HepG2 (cell line): Measurements from ENCODE around the gene INF2. TPM values are rescaled to one million over a fixed set of nuclear protein-coding genes. Genes with fewer than 3 reads are reported as not detected.

Source experiments
- CEBPZ ChIP-seq: IDR thresholded peaks from 2 replicates; pipeline ENCODE4 v1.6.1; 2012; ENCODE audit warnings: low read length, improper control_type of control experiment
- CREBL2 ChIP-seq: sonication (generic); formaldehyde crosslinking; IDR thresholded peaks from 2 replicates; pipeline ENCODE4 v1.8.1; 2023; ENCODE audit warnings: missing genetic modification reagents, mild to moderate bottlenecking, borderline replicate concordance
- ERF ChIP-seq: IDR thresholded peaks from 2 replicates; pipeline ENCODE4 v1.6.1; 2018; ENCODE audit warnings: missing biosample characterization, missing genetic modification reagents
- GTF2F1 ChIP-seq: fragments of 150-350 bp; IDR thresholded peaks from 2 replicates; pipeline ENCODE4 v1.6.1; 2014; ENCODE audit warnings: low read length
- GTF3A ChIP-seq: sonication (generic); formaldehyde crosslinking; conservative IDR thresholded peaks from 2 replicates; pipeline ENCODE4 v1.4.0; 2020; ENCODE audit warnings: mild to moderate bottlenecking, missing genetic modification reagents
- HDAC1 ChIP-seq: sonication (generic); formaldehyde crosslinking; IDR thresholded peaks from 2 replicates; pipeline ENCODE4 v1.5.1; 2020; ENCODE audit warnings: mild to moderate bottlenecking, missing genetic modification reagents
- HDAC6 ChIP-seq: fragments of 200-600 bp; sonication (generic); IDR thresholded peaks from 2 replicates; pipeline ENCODE4 v1.7.0; 2017; ENCODE audit warnings: mild to moderate bottlenecking, antibody characterized with exemption, low read length, low read depth
- HNRNPH1 ChIP-seq: fragments of 200-400 bp; formaldehyde crosslinking; optimal IDR thresholded peaks from 2 replicates; pipeline ENCODE3; 2017; ENCODE audit warnings: mild to moderate bottlenecking, low read depth, low read length
- KLF16 ChIP-seq, 2 experiments: sonication (generic) in 1 of 2; formaldehyde crosslinking in 1 of 2; IDR thresholded peaks; 2 replicates each; pipeline versions ENCODE4 v1.6.1 to v1.8.0; 2016 to 2023; ENCODE audit warnings: missing genetic modification reagents in 2 of 2, missing compliant biosample characterization in 1 of 2
- MTA3 ChIP-seq: sonication (generic); formaldehyde crosslinking; IDR thresholded peaks from 2 replicates; pipeline ENCODE4 v1.4.0; 2020; ENCODE audit warnings: missing genetic modification reagents
- MXD1 ChIP-seq: sonication (generic); formaldehyde crosslinking; IDR thresholded peaks from 2 replicates; pipeline ENCODE4 v1.4.0; 2020; ENCODE audit warnings: mild to moderate bottlenecking, missing genetic modification reagents
- NCOA1 ChIP-seq: sonication (generic); formaldehyde crosslinking; IDR thresholded peaks from 2 replicates; pipeline ENCODE4 v1.9.0; 2021; ENCODE audit warnings: missing genetic modification reagents
- NFE2L2 ChIP-seq: fragments of 150-350 bp; IDR thresholded peaks from 2 replicates; pipeline ENCODE4 v1.6.1; 2014; ENCODE audit warnings: low read length
- NFIB ChIP-seq: sonication (generic); formaldehyde crosslinking; IDR thresholded peaks from 2 replicates; pipeline ENCODE4 v1.9.0; 2021; ENCODE audit warnings: missing genetic modification reagents, mild to moderate bottlenecking, borderline replicate concordance
- NFRKB ChIP-seq: fragments of 450-650 bp; IDR thresholded peaks from 2 replicates; pipeline ENCODE4 v1.6.1; 2017
- PHF21A ChIP-seq: sonication (generic); formaldehyde crosslinking; IDR thresholded peaks from 2 replicates; pipeline ENCODE4 v1.5.0; 2020; ENCODE audit warnings: mild to moderate bottlenecking, missing genetic modification reagents
- REXO4 ChIP-seq: sonication (generic); formaldehyde crosslinking; IDR thresholded peaks from 2 replicates; pipeline ENCODE4 v1.8.0; 2022; ENCODE audit warnings: missing genetic modification reagents, mild to moderate bottlenecking, borderline replicate concordance
- RFX3 ChIP-seq: IDR thresholded peaks from 2 replicates; pipeline ENCODE4 v1.6.1; 2016; ENCODE audit warnings: missing biosample characterization, missing genetic modification reagents
- SRY ChIP-seq: sonication (generic); formaldehyde crosslinking; IDR thresholded peaks from 2 replicates; pipeline ENCODE4 v1.8.0; 2022; ENCODE audit warnings: mild to moderate bottlenecking, missing genetic modification reagents
- ZFP82 ChIP-seq: sonication (generic); formaldehyde crosslinking; IDR thresholded peaks from 2 replicates; pipeline ENCODE4 v1.5.1; 2020; ENCODE audit warnings: mild to moderate bottlenecking, missing genetic modification reagents, borderline replicate concordance
- ZNF577 ChIP-seq: sonication (generic); formaldehyde crosslinking; IDR thresholded peaks from 2 replicates; pipeline ENCODE4 v1.4.0; 2020; ENCODE audit warnings: mild to moderate bottlenecking, low read depth, missing genetic modification reagents, borderline replicate concordance
- ZNF766 ChIP-seq: sonication (generic); formaldehyde crosslinking; IDR thresholded peaks from 2 replicates; pipeline ENCODE4 v1.5.0; 2020; ENCODE audit warnings: missing genetic modification reagents, borderline replicate concordance
- polyA plus RNA-seq, 8 experiments: library from polyadenylated mRNA; depleted of rRNA in 3 of 8; stranded (reverse) in 7 of 8; unstranded in 1 of 8; fragments of >200 nt; fragmentation: Illumina TruSeq in 4 of 8; extraction: Trizol in 4 of 8; gene quantifications; 2 replicates each; pipeline versions ENCODE4 v1.2.1 to v1.2.3, GENCODE V29; 2011 to 2016; ENCODE audit warnings: low read depth in 4 of 8, missing spikeins in 1 of 8, mixed read lengths in 1 of 8; ENCODE audit not compliant: insufficient read depth in 1 of 8
- total RNA-seq, 5 experiments: library from RNA; depleted of rRNA; stranded (reverse); fragments of >200 nt; fragmentation: Illumina TruSeq; extraction: Trizol; gene quantifications; 2 replicates each; pipeline ENCODE4 v1.2.3, GENCODE V29; 2016; ENCODE audit warnings: low read depth in 1 of 5
- TF ChIP-seq, protein P1 (sequence below): sonication (generic); formaldehyde crosslinking; IDR thresholded peaks from 2 replicates; pipeline ENCODE4 v1.5.1; 2020; ENCODE audit warnings: missing genetic modification reagents, mild to moderate bottlenecking, borderline replicate concordance
- TF ChIP-seq, protein P2 (sequence below): sonication (generic); formaldehyde crosslinking; IDR thresholded peaks from 2 replicates; pipeline ENCODE4 v1.4.0; 2020; ENCODE audit warnings: missing genetic modification reagents

INF2 gene
- total and polyA plus RNA-seq, 2 of the 13 experiments (the other 11 are each of a cell fraction or from before 2014, with no cell fraction given) = 16.4 to 26.4 TPM

- TF ChIP-seq, protein P1, sequence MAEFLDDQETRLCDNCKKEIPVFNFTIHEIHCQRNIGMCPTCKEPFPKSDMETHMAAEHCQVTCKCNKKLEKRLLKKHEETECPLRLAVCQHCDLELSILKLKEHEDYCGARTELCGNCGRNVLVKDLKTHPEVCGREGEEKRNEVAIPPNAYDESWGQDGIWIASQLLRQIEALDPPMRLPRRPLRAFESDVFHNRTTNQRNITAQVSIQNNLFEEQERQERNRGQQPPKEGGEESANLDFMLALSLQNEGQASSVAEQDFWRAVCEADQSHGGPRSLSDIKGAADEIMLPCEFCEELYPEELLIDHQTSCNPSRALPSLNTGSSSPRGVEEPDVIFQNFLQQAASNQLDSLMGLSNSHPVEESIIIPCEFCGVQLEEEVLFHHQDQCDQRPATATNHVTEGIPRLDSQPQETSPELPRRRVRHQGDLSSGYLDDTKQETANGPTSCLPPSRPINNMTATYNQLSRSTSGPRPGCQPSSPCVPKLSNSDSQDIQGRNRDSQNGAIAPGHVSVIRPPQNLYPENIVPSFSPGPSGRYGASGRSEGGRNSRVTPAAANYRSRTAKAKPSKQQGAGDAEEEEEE (CRISPR knock-in tag) = no peak
- TF ChIP-seq HNRNPH1 = no peak
- TF ChIP-seq KLF16 (CRISPR knock-in tag; IDR thresholded peaks at IDR 0.05) = no peak
- 0 out of 2 replicates have a peak, but pooled peaks have one; percentile 43 for TF ChIP-seq PHF21A (CRISPR knock-in tag)
- no peak for TF ChIP-seq ZNF577
- TF ChIP-seq HDAC6 = no peak
- TF ChIP-seq SRY (CRISPR knock-in tag) = peak; percentile 48; the same call in 1 of the 2 replicates
- TF ChIP-seq MTA3 (CRISPR knock-in tag) = no peak
- TF ChIP-seq RFX3 (CRISPR knock-in tag) = no peak
- no peak for TF ChIP-seq CEBPZ
- no peak for TF ChIP-seq NFE2L2
- TF ChIP-seq MXD1 (CRISPR knock-in tag) = 0 out of 2 replicates have a peak, but pooled peaks have one; percentile 11
- no peak for TF ChIP-seq CREBL2 (CRISPR knock-in tag)
- no peak for TF ChIP-seq ZNF766 (CRISPR knock-in tag)
- no peak for TF ChIP-seq GTF3A (CRISPR knock-in tag)
- TF ChIP-seq HDAC1 (CRISPR knock-in tag) = peak; percentile 59
- TF ChIP-seq ZFP82 (CRISPR knock-in tag) = no peak
- no peak for TF ChIP-seq REXO4
- no peak for TF ChIP-seq NFRKB
- TF ChIP-seq, protein P2, sequence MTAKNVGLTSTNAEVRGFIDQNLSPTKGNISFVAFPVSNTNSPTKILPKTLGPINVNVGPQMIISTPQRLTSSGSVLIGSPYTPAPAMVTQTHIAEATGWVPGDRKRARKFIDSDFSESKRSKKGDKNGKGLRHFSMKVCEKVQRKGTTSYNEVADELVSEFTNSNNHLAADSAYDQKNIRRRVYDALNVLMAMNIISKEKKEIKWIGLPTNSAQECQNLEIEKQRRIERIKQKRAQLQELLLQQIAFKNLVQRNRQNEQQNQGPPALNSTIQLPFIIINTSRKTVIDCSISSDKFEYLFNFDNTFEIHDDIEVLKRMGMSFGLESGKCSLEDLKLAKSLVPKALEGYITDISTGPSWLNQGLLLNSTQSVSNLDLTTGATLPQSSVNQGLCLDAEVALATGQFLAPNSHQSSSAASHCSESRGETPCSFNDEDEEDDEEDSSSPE (CRISPR knock-in tag) = no peak; the same call in 1 of the 2 replicates
- no peak for TF ChIP-seq NFIB (CRISPR knock-in tag)
- TF ChIP-seq GTF2F1 = no peak
- 0 out of 2 replicates have a peak, but pooled peaks have one; percentile 18 for TF ChIP-seq NCOA1 (CRISPR knock-in tag)
- no peak for TF ChIP-seq ERF
These were observed at the start of gene INF2 (continued) for GRCh38 chr14:104689109-104689880.
